Liver (tissue), 3 donors: ENCODE data around the gene KCNJ18.
"Not testable (repeated sequence)": the region's sequence is repeated elsewhere in the genome, so short reads cannot be mapped to it uniquely, and the experiment has no call there.

Experiments used
- ATF3 ChIP-seq: IDR thresholded peaks from 2 replicates; pipeline ENCODE4 v1.6.1; 2016; ENCODE audit warnings: antibody characterized with exemption
- CTCF ChIP-seq: fragments of 150-350 bp; IDR thresholded peaks from 2 replicates; pipeline ENCODE4 v1.5.1; 2017; ENCODE audit warnings: improper control_type of control experiment, low read depth, low read length; ENCODE audit not compliant: missing input control
- EGR1 ChIP-seq, 2 donors: IDR thresholded peaks; 2 replicates each; pipeline ENCODE4 v1.6.1; 2016 to 2018; ENCODE audit warnings: antibody characterized with exemption in 2 of 2, low read depth in 2 of 2
- FOXA2 ChIP-seq: IDR thresholded peaks from 2 replicates; pipeline ENCODE4 v1.6.1; 2016; ENCODE audit warnings: antibody characterized with exemption
- GABPA ChIP-seq, 2 donors: IDR thresholded peaks in 1 of 2; conservative IDR thresholded peaks in 1 of 2; 2 replicates each; pipeline ENCODE4 v1.6.1; 2016; ENCODE audit warnings: antibody characterized with exemption in 2 of 2, mild to moderate bottlenecking in 1 of 2, moderate library complexity in 1 of 2
- HNF4A ChIP-seq, 2 donors: conservative IDR thresholded peaks; 2 replicates each; pipeline ENCODE4 v1.6.1; 2016; ENCODE audit warnings: antibody characterized with exemption in 2 of 2, mild to moderate bottlenecking in 2 of 2
- MAX ChIP-seq: IDR thresholded peaks from 2 replicates; pipeline ENCODE4 v1.6.1; 2016; ENCODE audit warnings: antibody characterized with exemption
- REST ChIP-seq: IDR thresholded peaks from 2 replicates; pipeline ENCODE4 v1.6.1; 2016; ENCODE audit warnings: antibody characterized with exemption, mild to moderate bottlenecking
- RXRA ChIP-seq, 2 donors: IDR thresholded peaks; 2 replicates each; pipeline ENCODE4 v1.6.1; 2017 to 2018; ENCODE audit warnings: antibody characterized with exemption in 2 of 2, mild to moderate bottlenecking in 1 of 2
- donor health status: healthy.
- donor health status: healthy.

- not testable (repeated sequence) for TF ChIP-seq CTCF; RXRA (IDR thresholded peaks at IDR 0.05); MAX; GABPA (IDR thresholded peaks at IDR 0.05 in 1 of 2, conservative IDR thresholded peaks at IDR 0.05 in 1 of 2); ATF3; EGR1 (IDR thresholded peaks at IDR 0.05; ENCODE audit: low read depth in 2 of 2); REST; HNF4A (conservative IDR thresholded peaks at IDR 0.05); FOXA2
Measured at GRCh38 chr17:21691883-21692703, at the start of gene KCNJ18.
